HG03571 (cell line): Measurements from ENCODE around the gene ALDH1A3.
"Not testable (repeated sequence)": the region's sequence is repeated elsewhere in the genome, so short reads cannot be mapped to it uniquely, and the experiment has no call there.

Experiments used
- ATAC-seq: cut with Tn5 transposase; IDR thresholded peaks from one replicate; pipeline ENCODE4 v1.9.1; 2021; ENCODE audit not compliant: unreplicated experiment

The ALDH1A3 gene

DNA sequence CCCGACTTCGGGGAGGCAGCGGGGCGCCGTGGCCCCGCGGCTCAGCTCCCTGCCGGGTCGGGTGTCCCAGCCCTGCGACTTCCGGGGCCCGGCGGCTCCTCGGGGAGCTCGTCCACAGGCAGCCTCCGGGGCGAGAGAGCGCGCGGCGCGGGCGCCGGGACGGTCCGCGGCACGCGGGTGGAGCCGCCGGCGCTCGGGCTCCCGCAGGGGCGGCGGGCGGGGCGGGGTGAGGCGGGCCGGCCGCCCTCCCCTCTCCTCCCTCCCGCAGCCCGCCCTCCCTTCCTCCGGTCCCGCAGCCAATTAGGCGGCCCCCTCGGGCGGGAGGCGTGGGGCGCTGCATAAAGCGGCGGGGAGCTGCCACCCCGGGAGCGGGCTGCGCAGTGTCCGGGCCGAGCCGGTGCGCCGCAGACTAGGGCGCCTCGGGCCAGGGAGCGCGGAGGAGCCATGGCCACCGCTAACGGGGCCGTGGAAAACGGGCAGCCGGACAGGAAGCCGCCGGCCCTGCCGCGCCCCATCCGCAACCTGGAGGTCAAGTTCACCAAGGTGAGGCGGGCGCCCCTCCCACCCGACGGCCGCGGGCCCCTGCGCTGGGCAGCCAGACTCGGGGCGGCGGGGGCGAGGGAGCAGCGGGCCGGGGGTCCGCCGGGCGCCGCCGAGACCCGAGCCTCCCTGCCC is at the start of gene ALDH1A3:
TSS of gene ALDH1A3 (plus strand) at position 368 of the 675 bp plus-strand sequence. CDS start at position 445, 77 bp downstream.
- ATAC-seq = no peak

- ATAC-seq = no peak
Observed at GRCh38 chr15:100831467-100831866, 48.2 kb upstream of the ALDH1A3 start.

DNA sequence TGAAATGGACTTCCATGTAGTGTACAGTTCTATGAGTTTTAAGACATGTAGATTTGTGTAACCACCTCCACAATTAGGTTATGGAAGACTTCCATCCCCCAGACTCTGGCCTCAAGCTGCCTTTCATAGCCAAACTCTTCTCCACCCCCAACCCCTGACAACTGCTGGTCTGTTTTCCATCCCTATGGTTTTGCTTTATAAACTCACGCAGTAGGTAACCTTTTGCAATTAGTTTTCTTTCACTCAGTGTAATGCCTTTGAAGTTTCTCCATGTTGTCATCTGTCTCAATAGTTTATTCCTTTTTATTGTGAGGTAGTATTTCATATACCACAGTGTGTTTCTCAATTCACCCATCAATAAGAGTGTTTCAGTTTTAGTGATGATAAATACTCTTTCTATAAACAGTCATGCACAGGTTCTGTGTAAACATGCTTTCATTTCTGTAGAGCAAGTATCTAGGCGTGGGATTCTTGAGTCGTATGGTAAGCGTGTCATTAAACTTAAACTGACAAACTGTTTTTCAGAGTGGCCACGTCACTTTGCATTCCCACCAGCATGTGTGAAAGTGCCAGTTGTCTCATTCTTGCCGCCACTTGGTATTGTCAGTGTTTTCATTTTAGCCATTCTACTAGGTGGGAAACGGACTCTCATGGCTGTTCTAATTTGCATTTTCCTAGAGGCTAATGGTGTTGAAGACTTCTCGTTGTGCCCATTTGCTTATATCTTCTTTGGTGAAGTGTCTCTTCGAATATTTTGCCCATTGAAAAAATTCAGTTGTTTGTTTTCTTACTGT is 47.3 kb upstream of the ALDH1A3 start:
- no peak for ATAC-seq

- no peak for ATAC-seq
Observed at GRCh38 chr15:100833417-100834389, 45.9 kb upstream of the ALDH1A3 start.

DNA sequence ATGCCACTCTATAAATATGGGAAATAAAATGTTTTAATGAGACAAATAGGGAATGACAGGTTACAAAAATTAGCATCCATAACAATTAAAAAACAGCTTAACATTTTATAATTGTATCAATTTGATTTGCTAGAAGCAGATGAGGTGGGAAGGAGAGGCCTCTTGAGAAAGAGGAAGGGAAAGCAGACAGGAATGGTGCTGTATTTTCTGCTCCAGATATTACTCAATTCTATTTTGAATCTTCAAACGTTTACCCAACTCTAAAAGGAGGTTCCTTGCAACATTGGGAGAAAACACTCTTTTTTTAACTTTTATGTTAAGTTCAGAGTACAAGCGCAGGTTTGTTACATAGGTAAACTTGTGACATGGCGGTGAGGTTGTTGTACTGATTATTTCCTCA is 44.9 kb upstream of the ALDH1A3 start:
- ATAC-seq = no peak

GRCh38 chr15:100835636-100836035 is 44.0 kb upstream of the ALDH1A3 start:
- no peak for ATAC-seq

DNA sequence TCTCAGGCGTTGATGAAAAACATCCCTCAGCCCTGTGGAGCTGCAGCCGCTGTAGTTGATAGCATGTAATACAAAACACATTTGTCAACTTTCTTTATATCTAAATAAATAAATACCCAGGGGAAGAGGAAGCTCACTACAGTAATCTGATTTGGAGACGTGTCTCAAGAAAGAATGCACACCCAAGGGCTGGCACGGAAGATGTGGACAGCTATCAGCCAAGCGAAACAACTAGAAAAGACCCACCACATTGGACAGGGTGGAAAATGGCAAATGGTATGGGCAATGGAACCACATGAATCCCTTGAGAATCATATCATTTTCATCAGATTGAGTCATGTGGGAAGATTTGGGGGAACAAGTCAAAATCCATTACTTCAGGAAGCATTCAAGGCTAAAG is 43.1 kb upstream of the ALDH1A3 start:
- ATAC-seq = no peak

DNA sequence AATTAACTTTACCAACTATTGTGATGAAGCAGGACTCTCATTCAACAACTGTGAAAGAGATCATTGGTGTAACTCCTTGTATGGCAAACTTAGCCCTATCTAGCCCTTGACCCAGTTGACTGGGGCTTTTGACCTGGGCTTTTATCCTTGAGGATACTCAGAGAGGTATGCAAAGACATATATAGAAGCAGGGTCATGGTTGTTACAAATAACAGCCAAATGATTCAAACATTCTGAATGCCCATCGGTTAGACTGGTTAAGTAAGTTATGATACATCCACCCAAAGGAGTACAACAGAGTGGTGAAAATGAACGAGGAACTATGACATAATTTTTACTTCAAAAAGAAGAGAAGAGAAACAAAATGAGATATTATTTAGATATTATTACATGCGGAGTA is 38.2 kb upstream of the ALDH1A3 start:
- ATAC-seq = no peak

- ATAC-seq = no peak
Observed at GRCh38 chr15:100842756-100843730, 36.6 kb upstream of the ALDH1A3 start.

DNA sequence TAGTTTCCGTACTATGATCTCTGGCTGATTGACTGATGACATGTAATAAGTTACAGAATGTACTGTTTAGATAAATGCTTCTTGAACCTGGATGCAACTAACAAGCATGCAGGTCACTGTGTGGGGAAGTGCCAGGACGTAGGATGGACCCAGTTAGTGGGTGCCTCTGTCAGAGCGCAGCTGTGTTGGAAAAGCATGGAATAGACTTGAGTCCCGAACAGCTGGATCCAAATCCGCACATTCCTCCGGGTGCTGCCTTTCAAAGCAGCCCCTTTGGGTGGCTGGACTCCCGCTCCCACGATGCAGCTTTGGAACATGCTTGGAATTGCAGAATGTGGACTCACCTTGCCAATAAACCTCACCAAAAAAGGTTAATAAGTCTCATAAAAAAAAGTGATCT is 35.5 kb upstream of the ALDH1A3 start:
- no peak for ATAC-seq

DNA sequence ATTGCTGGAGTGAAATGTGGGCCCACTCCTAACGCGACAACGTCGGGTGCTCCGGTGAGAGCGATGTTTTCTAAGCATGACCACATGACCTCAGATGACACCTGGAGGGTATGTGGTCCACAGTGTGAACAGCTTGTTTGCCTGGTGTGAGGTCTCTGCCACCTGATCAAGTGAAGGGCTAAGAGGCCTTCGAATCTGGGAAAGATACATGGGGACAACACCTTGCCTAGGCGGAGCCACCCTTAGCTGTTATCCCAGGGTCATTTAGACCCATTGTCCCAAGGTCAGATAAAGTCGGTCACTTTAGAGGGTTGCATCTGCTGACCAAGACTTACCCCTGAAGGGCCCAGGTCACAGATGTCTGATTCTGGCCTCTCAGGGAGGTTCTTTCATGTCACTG is 34.9 kb upstream of the ALDH1A3 start:
- ATAC-seq = no peak

- ATAC-seq = no peak
Observed at GRCh38 chr15:100847194-100847593, 32.4 kb upstream of the ALDH1A3 start.

GRCh38 chr15:100849021-100849854 is 30.4 kb upstream of the ALDH1A3 start:
- ATAC-seq = no peak

DNA sequence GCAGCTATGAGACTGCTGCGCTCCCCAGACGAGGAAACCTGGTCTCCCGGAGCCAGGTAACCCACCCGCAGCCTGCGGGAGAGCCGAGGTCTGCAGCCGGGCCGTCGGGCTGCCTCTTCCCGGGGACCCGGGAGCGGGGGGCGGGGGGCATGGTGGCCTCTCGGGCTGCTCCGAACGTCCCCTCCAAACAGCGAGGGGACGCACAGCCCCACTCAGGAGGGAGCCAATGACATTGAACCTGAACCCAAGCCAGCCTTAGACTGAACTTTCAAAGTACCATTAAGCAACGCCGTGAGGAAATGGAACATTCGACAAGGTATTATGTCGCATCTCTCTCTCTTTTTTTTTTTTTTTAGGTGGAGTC is 29.8 kb upstream of the ALDH1A3 start:
- no peak for ATAC-seq

DNA sequence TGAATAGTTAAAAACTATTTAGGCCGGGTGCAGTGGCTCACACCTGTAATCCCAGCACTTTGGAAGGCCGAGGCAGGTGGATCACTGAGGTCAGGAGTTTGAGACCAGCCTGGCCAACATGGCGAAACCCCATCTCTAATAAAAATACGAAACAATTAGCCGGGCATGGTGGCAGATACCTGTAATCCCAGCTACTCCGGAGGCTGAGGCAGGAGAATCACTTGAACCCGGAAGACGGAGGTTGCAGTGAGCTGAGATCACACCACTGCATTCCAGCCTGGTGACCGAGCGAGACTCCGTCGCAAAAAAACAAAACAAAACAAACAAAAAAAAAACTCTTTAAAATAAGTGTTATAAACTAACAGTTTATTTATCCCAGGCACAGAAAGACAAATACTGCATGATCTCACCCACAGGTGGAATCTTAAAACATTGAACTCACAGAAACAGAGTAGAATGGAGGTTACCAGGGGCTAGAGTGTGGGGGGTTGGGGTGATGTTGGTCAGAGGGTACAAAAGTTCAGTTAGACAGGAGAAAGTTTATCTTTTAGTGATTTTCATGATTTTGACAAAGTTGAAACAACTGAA is 28.1 kb upstream of the ALDH1A3 start:
- ATAC-seq = not testable (repeated sequence)

DNA sequence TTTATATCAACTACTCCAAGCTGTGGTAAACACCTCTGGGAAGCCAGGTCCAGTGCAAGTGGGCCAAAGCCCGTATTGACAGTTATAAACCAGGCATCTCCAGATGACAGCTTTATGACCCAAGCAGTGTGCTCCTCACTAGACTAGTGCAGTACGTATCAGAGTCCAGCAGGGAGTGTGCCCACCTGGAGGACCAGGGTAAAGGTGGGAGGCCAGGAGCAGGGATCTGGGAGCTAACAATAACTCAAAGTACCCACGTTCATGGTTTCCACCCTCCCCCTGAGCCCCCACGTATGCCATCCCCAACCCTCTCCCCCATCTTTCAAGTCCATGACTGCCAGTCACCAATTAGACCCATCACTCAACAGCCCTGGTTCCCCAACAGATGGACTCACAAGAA is 27.0 kb upstream of the ALDH1A3 start:
- no peak for ATAC-seq

DNA sequence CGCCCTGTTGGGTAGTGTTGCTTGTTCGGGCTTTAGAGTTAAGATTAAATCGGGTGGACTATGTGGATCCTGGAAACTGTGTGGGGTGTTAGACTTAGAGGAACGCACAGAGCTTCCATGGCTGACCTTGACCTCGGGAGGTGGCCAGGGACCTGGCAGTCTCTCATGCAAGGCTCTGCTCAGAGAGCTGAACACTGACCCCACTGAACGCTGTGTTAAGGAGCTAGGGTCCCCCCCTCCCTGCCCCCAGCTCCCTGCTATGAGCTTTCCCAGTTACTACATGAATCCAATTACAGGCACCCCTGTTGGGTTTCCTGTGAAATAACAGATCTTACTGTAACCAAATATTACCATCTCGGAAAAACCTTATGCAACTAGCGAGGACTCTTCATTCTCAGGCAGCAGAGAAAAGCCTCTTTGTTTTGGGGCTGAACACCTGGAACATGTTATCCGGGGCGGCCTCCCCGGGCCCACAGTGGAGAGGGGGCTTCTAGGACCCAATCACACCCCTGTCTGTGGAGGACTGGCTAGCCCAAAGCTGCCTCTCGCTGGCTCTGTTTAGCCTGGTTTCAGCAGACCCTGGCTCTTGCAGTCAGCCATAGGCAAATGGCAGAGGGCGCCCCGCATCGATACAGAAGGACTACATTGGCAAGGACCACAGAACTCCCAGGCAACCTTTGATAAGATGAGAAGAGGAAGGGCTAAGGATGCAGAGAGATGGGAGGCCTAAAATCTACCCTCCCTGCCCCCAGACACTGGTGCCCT is 25.8 kb upstream of the ALDH1A3 start:
- ATAC-seq = no peak

DNA sequence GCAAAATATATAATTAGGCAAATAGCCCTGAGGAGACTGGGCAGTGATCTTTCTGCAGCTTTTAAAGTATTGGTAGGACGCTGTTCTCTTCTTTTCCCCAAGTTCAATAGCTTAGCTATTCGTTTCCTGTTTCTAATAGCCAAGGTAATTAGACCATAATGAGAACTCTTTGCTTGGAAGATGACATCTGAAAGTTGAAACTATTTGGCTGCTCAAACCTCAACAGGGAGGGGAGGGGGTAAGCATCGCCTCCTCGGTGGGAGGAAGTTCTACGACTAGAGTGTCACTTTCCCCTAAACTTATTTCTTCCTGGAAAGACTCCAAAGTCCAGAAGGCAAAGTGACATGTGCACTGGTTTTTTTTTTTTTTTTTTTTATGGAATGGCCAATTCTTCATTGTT is 22.8 kb upstream of the ALDH1A3 start:
- no peak for ATAC-seq
